ENCODE results near the gene SCCPDH. TPM values are rescaled to one million over a fixed set of nuclear protein-coding genes. Genes with fewer than 3 reads are reported as not detected.

SCCPDH gene
- total RNA-seq, 1 experiment from 2014 or later: 42.3 TPM

GRCh38 chr1:246787781-246788513 lies 63.7 kb downstream of the SCCPDH start:
- no peaks in the 10 kb centered on the region for H3K9me3 ChIP-seq (ENCODE audit: low read length)
- no peaks in the 10 kb centered on the region for H3K27me3 ChIP-seq (ENCODE audit: low read length)
- no peak overlapping the region for H3K4me2 ChIP-seq (ENCODE audit: low read depth, low read length, poor library complexity, severe bottlenecking)
- H3K27ac ChIP-seq (ENCODE audit: low read length): no peak overlapping the region
- no peak overlapping the region for H3K9ac ChIP-seq (ENCODE audit: low read length)
- no peaks in the 10 kb centered on the region for H4K20me1 ChIP-seq (ENCODE audit: insufficient read depth, low read depth, low read length)
- no peaks in the 10 kb centered on the region for H3K9me2 ChIP-seq (replicated peaks; ENCODE audit: insufficient read depth, low read length)
- no peaks in the 10 kb centered on the region for H3K4me1 ChIP-seq (ENCODE audit: low read length)
- no peak for DNase-seq
- no peak overlapping the region for H2AFZ ChIP-seq (ENCODE audit: low read length)
- no peak overlapping the region for H3K4me3 ChIP-seq (ENCODE audit: low read length)
- H3K79me2 ChIP-seq (ENCODE audit: low read length): no peaks in the 10 kb centered on the region
- H3K36me3 ChIP-seq (ENCODE audit: insufficient read depth, low read length): no peaks in the 10 kb centered on the region

- no peak overlapping the region for H3K27ac ChIP-seq (ENCODE audit: low read length)
- H3K27me3 ChIP-seq (ENCODE audit: low read length): no peaks in the 10 kb centered on the region
- H3K9me3 ChIP-seq (ENCODE audit: low read length): no peaks in the 10 kb centered on the region
- no peak overlapping the region for H2AFZ ChIP-seq (ENCODE audit: low read length)
- DNase-seq: no peak
- no peaks in the 10 kb centered on the region for H3K9me2 ChIP-seq (replicated peaks; ENCODE audit: insufficient read depth, low read length)
- H4K20me1 ChIP-seq (ENCODE audit: insufficient read depth, low read depth, low read length): no peaks in the 10 kb centered on the region
- no peaks in the 10 kb centered on the region for H3K79me2 ChIP-seq (ENCODE audit: low read length)
- no peaks in the 10 kb centered on the region for H3K4me1 ChIP-seq (ENCODE audit: low read length)
- no peaks in the 10 kb centered on the region for H3K36me3 ChIP-seq (ENCODE audit: insufficient read depth, low read length)
- H3K4me3 ChIP-seq (ENCODE audit: low read length): no peak overlapping the region
- H3K4me2 ChIP-seq (ENCODE audit: low read depth, low read length, poor library complexity, severe bottlenecking): no peak overlapping the region
- H3K9ac ChIP-seq (ENCODE audit: low read length): no peak overlapping the region
Observed at GRCh38 chr1:246788895-246789338, 64.7 kb downstream of the SCCPDH start.

GRCh38 chr1:246789454-246790339 lies 65.5 kb downstream of the SCCPDH start:
- H4K20me1 ChIP-seq (ENCODE audit: insufficient read depth, low read depth, low read length): no peaks in the 10 kb centered on the region
- no peak for DNase-seq
- no peak overlapping the region for H3K4me3 ChIP-seq (ENCODE audit: low read length)
- H3K9me3 ChIP-seq (ENCODE audit: low read length): no peaks in the 10 kb centered on the region
- no peak overlapping the region for H3K9ac ChIP-seq (ENCODE audit: low read length)
- no peaks in the 10 kb centered on the region for H3K9me2 ChIP-seq (replicated peaks; ENCODE audit: insufficient read depth, low read length)
- no peaks in the 10 kb centered on the region for H3K27me3 ChIP-seq (ENCODE audit: low read length)
- no peaks in the 10 kb centered on the region for H3K79me2 ChIP-seq (ENCODE audit: low read length)
- H3K4me1 ChIP-seq (ENCODE audit: low read length): no peaks in the 10 kb centered on the region
- no peak overlapping the region for H3K4me2 ChIP-seq (ENCODE audit: low read depth, low read length, poor library complexity, severe bottlenecking)
- no peak overlapping the region for H3K27ac ChIP-seq (ENCODE audit: low read length)
- no peak overlapping the region for H2AFZ ChIP-seq (ENCODE audit: low read length)
- no peaks in the 10 kb centered on the region for H3K36me3 ChIP-seq (ENCODE audit: insufficient read depth, low read length)

- no peak overlapping the region for H2AFZ ChIP-seq (ENCODE audit: low read length)
- H3K27ac ChIP-seq (ENCODE audit: low read length): no peak overlapping the region
- H3K27me3 ChIP-seq (ENCODE audit: low read length): no peaks in the 10 kb centered on the region
- no peak for DNase-seq
- no peak overlapping the region for H3K4me3 ChIP-seq (ENCODE audit: low read length)
- H3K9me3 ChIP-seq (ENCODE audit: low read length): no peaks in the 10 kb centered on the region
- no peaks in the 10 kb centered on the region for H3K79me2 ChIP-seq (ENCODE audit: low read length)
- no peaks in the 10 kb centered on the region for H3K36me3 ChIP-seq (ENCODE audit: insufficient read depth, low read length)
- H3K9me2 ChIP-seq (replicated peaks; ENCODE audit: insufficient read depth, low read length): no peaks in the 10 kb centered on the region
- H3K9ac ChIP-seq (ENCODE audit: low read length): no peak overlapping the region
- no peak overlapping the region for H3K4me2 ChIP-seq (ENCODE audit: low read depth, low read length, poor library complexity, severe bottlenecking)
- H3K4me1 ChIP-seq (ENCODE audit: low read length): no peaks in the 10 kb centered on the region
- no peaks in the 10 kb centered on the region for H4K20me1 ChIP-seq (ENCODE audit: insufficient read depth, low read depth, low read length)
Observed at GRCh38 chr1:246790364-246790763, 66.2 kb downstream of the SCCPDH start.

GRCh38 chr1:246790833-246791232 lies 66.6 kb downstream of the SCCPDH start:
- H3K79me2 ChIP-seq (ENCODE audit: low read length): no peaks in the 10 kb centered on the region
- H3K27me3 ChIP-seq (ENCODE audit: low read length): no peaks in the 10 kb centered on the region
- no peak overlapping the region for H3K4me3 ChIP-seq (ENCODE audit: low read length)
- H3K9me2 ChIP-seq (replicated peaks; ENCODE audit: insufficient read depth, low read length): no peaks in the 10 kb centered on the region
- no peaks in the 10 kb centered on the region for H3K4me1 ChIP-seq (ENCODE audit: low read length)
- H3K9ac ChIP-seq (ENCODE audit: low read length): no peak overlapping the region
- H3K4me2 ChIP-seq (ENCODE audit: low read depth, low read length, poor library complexity, severe bottlenecking): no peak overlapping the region
- no peaks in the 10 kb centered on the region for H3K9me3 ChIP-seq (ENCODE audit: low read length)
- no peak overlapping the region for H3K27ac ChIP-seq (ENCODE audit: low read length)
- H2AFZ ChIP-seq (ENCODE audit: low read length): no peak overlapping the region
- no peaks in the 10 kb centered on the region for H4K20me1 ChIP-seq (ENCODE audit: insufficient read depth, low read depth, low read length)
- no peaks in the 10 kb centered on the region for H3K36me3 ChIP-seq (ENCODE audit: insufficient read depth, low read length)
- DNase-seq: no peak

GRCh38 chr1:246791303-246791918 lies 67.2 kb downstream of the SCCPDH start:
- no peaks in the 10 kb centered on the region for H3K9me3 ChIP-seq (ENCODE audit: low read length)
- no peaks in the 10 kb centered on the region for H3K4me1 ChIP-seq (ENCODE audit: low read length)
- no peak overlapping the region for H3K4me3 ChIP-seq (ENCODE audit: low read length)
- DNase-seq: no peak
- H2AFZ ChIP-seq (ENCODE audit: low read length): no peak overlapping the region
- no peaks in the 10 kb centered on the region for H3K36me3 ChIP-seq (ENCODE audit: insufficient read depth, low read length)
- no peak overlapping the region for H3K4me2 ChIP-seq (ENCODE audit: low read depth, low read length, poor library complexity, severe bottlenecking)
- H3K27ac ChIP-seq (ENCODE audit: low read length): no peak overlapping the region
- H3K9ac ChIP-seq (ENCODE audit: low read length): no peak overlapping the region
- H3K9me2 ChIP-seq (replicated peaks; ENCODE audit: insufficient read depth, low read length): no peaks in the 10 kb centered on the region
- H4K20me1 ChIP-seq (ENCODE audit: insufficient read depth, low read depth, low read length): no peaks in the 10 kb centered on the region
- H3K79me2 ChIP-seq (ENCODE audit: low read length): no peaks in the 10 kb centered on the region
- H3K27me3 ChIP-seq (ENCODE audit: low read length): no peaks in the 10 kb centered on the region

- no peak overlapping the region for H3K27ac ChIP-seq (ENCODE audit: low read length)
- H2AFZ ChIP-seq (ENCODE audit: low read length): no peak overlapping the region
- no peak for DNase-seq
- no peaks in the 10 kb centered on the region for H3K9me3 ChIP-seq (ENCODE audit: low read length)
- H3K9me2 ChIP-seq (replicated peaks; ENCODE audit: insufficient read depth, low read length): no peaks in the 10 kb centered on the region
- no peaks in the 10 kb centered on the region for H3K36me3 ChIP-seq (ENCODE audit: insufficient read depth, low read length)
- H3K4me3 ChIP-seq (ENCODE audit: low read length): no peak overlapping the region
- no peak overlapping the region for H3K9ac ChIP-seq (ENCODE audit: low read length)
- H3K4me2 ChIP-seq (ENCODE audit: low read depth, low read length, poor library complexity, severe bottlenecking): no peak overlapping the region
- H3K4me1 ChIP-seq (ENCODE audit: low read length): no peaks in the 10 kb centered on the region
- no peaks in the 10 kb centered on the region for H3K27me3 ChIP-seq (ENCODE audit: low read length)
- H4K20me1 ChIP-seq (ENCODE audit: insufficient read depth, low read depth, low read length): no peaks in the 10 kb centered on the region
- no peaks in the 10 kb centered on the region for H3K79me2 ChIP-seq (ENCODE audit: low read length)
Observed at GRCh38 chr1:246792603-246793002, 68.4 kb downstream of the SCCPDH start.

GRCh38 chr1:246793356-246793896 lies 69.2 kb downstream of the SCCPDH start:
- no peaks in the 10 kb centered on the region for H3K27me3 ChIP-seq (ENCODE audit: low read length)
- no peaks in the 10 kb centered on the region for H3K4me1 ChIP-seq (ENCODE audit: low read length)
- no peaks in the 10 kb centered on the region for H3K36me3 ChIP-seq (ENCODE audit: insufficient read depth, low read length)
- no peaks in the 10 kb centered on the region for H4K20me1 ChIP-seq (ENCODE audit: insufficient read depth, low read depth, low read length)
- no peak overlapping the region for H2AFZ ChIP-seq (ENCODE audit: low read length)
- no peak overlapping the region for H3K9ac ChIP-seq (ENCODE audit: low read length)
- H3K9me2 ChIP-seq (replicated peaks; ENCODE audit: insufficient read depth, low read length): no peaks in the 10 kb centered on the region
- no peak overlapping the region for H3K27ac ChIP-seq (ENCODE audit: low read length)
- no peaks in the 10 kb centered on the region for H3K9me3 ChIP-seq (ENCODE audit: low read length)
- no peak overlapping the region for H3K4me2 ChIP-seq (ENCODE audit: low read depth, low read length, poor library complexity, severe bottlenecking)
- no peak for DNase-seq
- H3K79me2 ChIP-seq (ENCODE audit: low read length): no peaks in the 10 kb centered on the region
- no peak overlapping the region for H3K4me3 ChIP-seq (ENCODE audit: low read length)
